ENCODE data around the gene ALDH1L1.

Gene ALDH1L1

GRCh38 chr3:126147147-126147931, 33.0 kb downstream of the ALDH1L1 start (continued):
- TF ChIP-seq POU6F1 (CRISPR knock-in tag; IDR thresholded peaks at IDR 0.05; ENCODE audit: borderline replicate concordance, low read depth) (no peak), ZC3H10 (CRISPR knock-in tag; IDR thresholded peaks at IDR 0.05) (no peak), SNAI2 (CRISPR knock-in tag; IDR thresholded peaks at IDR 0.05) (no peak), CREB5 (CRISPR knock-in tag; IDR thresholded peaks at IDR 0.05; ENCODE audit: low read depth) (no peak), ZNF565 (CRISPR knock-in tag; conservative IDR thresholded peaks at IDR 0.05; ENCODE audit: low read depth) (no peak), ESRRG (CRISPR knock-in tag; IDR thresholded peaks at IDR 0.05) (no peak), OSR1 (CRISPR knock-in tag; IDR thresholded peaks at IDR 0.05) (no peak)

- TF ChIP-seq ARNTL (CRISPR knock-in tag; IDR thresholded peaks at IDR 0.05; ENCODE audit: borderline replicate concordance, low read depth) = no peak
- no peak for TF ChIP-seq RARB (CRISPR knock-in tag; IDR thresholded peaks at IDR 0.05)
- ATAC-seq = no peak
Observed at GRCh38 chr3:126146525-126147146, 33.8 kb downstream of the ALDH1L1 start.

GRCh38 chr3:126146034-126146433, 34.4 kb downstream of the ALDH1L1 start:
- TF ChIP-seq ARNTL (CRISPR knock-in tag; IDR thresholded peaks at IDR 0.05; ENCODE audit: borderline replicate concordance, low read depth) (no peak), ZNF565 (CRISPR knock-in tag; conservative IDR thresholded peaks at IDR 0.05; ENCODE audit: low read depth) (no peak)
- no peak for ATAC-seq

- TF ChIP-seq ZNF565 (CRISPR knock-in tag; conservative IDR thresholded peaks at IDR 0.05; ENCODE audit: low read depth) (no peak), TOX (CRISPR knock-in tag; IDR thresholded peaks at IDR 0.05; ENCODE audit: borderline replicate concordance) (no peak), OSR1 (CRISPR knock-in tag; IDR thresholded peaks at IDR 0.05) (no peak), CSDC2 (CRISPR knock-in tag; IDR thresholded peaks at IDR 0.05) (no peak), CSRNP3 (CRISPR knock-in tag; IDR thresholded peaks at IDR 0.05) (no peak), GLIS3 (CRISPR knock-in tag; IDR thresholded peaks at IDR 0.05) (no peak), ZNF8 (CRISPR knock-in tag; IDR thresholded peaks at IDR 0.05) (no peak), RARB (CRISPR knock-in tag; IDR thresholded peaks at IDR 0.05) (no peak), TCF4 (CRISPR knock-in tag; IDR thresholded peaks at IDR 0.05; ENCODE audit: borderline replicate concordance) (no peak), CREB5 (CRISPR knock-in tag; IDR thresholded peaks at IDR 0.05; ENCODE audit: low read depth) (no peak), ZFP3 (CRISPR knock-in tag; IDR thresholded peaks at IDR 0.05) (no peak), ESRRG (CRISPR knock-in tag; IDR thresholded peaks at IDR 0.05) (no peak), ZC3H10 (CRISPR knock-in tag; IDR thresholded peaks at IDR 0.05) (no peak), ARNTL (CRISPR knock-in tag; IDR thresholded peaks at IDR 0.05; ENCODE audit: borderline replicate concordance, low read depth) (no peak), ISL1 (CRISPR knock-in tag; IDR thresholded peaks at IDR 0.05) (no peak), ZNF70 (CRISPR knock-in tag; IDR thresholded peaks at IDR 0.05) (no peak), SNAI2 (CRISPR knock-in tag; IDR thresholded peaks at IDR 0.05) (no peak), PATZ1 (CRISPR knock-in tag; IDR thresholded peaks at IDR 0.05; ENCODE audit: borderline replicate concordance) (no peak), PPARA (CRISPR knock-in tag; IDR thresholded peaks at IDR 0.05; ENCODE audit: borderline replicate concordance) (no peak), POU6F1 (CRISPR knock-in tag; IDR thresholded peaks at IDR 0.05; ENCODE audit: borderline replicate concordance, low read depth) (no peak)
- ATAC-seq = no peak
Observed at GRCh38 chr3:126142652-126143051, 37.7 kb downstream of the ALDH1L1 start.

Measured in SK-N-SH treated with all-trans-retinoic acid at 6 μM for 48 hours (cell line).